HG02970 (cell line): ENCODE measurements around the gene SLIT2.

Experiments
- ATAC-seq: cut with Tn5 transposase; IDR thresholded peaks from one replicate; pipeline ENCODE4 v1.9.1; 2021; ENCODE audit warnings: mild to moderate bottlenecking, moderate library complexity, moderate number of reproducible peaks; ENCODE audit not compliant: unreplicated experiment, low FRiP score

Gene SLIT2

GRCh38 chr4:20298986-20299385 lies 47.3 kb downstream of the SLIT2 start:
- no peak for ATAC-seq

GRCh38 chr4:20299515-20299914 lies 47.8 kb downstream of the SLIT2 start:
- no peak for ATAC-seq

- ATAC-seq: no peak
Measured at GRCh38 chr4:20301161-20301560, 49.5 kb downstream of the SLIT2 start.
